Measurements from ENCODE around the gene ARHGAP19.
"Not testable (repeated sequence)": the region's sequence is repeated elsewhere in the genome, so short reads cannot be mapped to it uniquely, and the experiment has no call there.

ARHGAP19 gene

DNA sequence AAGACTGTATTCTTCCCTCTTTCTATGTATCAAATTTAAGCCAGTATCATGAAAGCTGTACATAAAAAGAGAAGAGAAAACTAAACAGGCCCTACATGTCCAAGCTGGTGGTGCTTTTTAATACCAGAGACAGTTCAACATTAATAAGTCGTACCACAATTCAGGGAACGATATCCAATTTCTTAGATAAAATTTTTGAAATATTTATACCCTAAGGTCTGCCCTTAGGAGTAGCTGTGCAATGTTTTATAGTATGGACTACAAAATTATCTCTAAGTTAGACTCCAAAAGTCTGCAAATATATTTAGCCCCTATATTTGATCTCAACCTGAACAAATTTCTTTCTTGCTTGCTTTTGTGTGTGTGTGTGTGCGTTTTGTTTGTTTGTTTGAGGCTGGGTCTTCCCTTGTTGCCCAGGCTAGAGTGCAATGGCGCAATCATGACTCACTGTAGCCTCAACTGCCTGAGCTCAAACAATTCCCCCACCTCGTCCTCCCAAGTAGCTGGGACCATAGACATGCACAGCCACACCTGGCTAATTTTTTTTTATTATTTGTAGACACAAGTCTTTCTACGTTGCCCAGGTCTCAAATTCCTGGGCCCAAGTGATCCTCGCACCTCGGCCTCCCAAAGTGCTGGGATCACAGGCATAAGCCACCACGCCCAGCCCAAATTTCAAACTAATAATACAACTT, 13.2 kb downstream of the ARHGAP19 start:
- DNase-seq = no peak

DNA sequence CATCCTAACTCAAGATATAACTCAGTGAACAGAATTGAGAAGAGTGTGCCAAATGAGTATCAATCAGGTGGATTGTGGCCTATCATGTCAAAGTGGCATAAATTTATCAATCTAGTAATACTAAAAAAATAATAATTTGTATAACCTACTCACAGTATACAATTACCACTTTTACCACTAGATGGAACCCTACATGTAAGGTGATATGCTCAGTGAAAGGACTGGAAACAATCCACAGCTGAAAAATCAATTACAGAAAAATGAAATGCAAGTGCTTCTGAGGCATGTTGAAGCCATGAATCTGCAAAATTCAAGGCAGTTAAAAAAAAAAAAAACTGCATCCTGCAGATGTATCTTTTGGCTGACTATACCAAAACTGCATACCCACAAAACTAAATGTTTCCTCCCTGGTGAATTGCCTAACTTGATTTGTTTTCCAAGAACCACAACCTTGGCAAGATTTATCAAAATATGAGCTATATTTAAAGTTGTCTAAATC, 13.9 kb downstream of the ARHGAP19 start:
- DNase-seq = peak; percentile 8

- no peak for DNase-seq
Measured at GRCh38 chr10:97277551-97277950, 14.9 kb downstream of the ARHGAP19 start.

- DNase-seq = no peak
Measured at GRCh38 chr10:97274828-97275227, 17.6 kb downstream of the ARHGAP19 start.

DNA sequence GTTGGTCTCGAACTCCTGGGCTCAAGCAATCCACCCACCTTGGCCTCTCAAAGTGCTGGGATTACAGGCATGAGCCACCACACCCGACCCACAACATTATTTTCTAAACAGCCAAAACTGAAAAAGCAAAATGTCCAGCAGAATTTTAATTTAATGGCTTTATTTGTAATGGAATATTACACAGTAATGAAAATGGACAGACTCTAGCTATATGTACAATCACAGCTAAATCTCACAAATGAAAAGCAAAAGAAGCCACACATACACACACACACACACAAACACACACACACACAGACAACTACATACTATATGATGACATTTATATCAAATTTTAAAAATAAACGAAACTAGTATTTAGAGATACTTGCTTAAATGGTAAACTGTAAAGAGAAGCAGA, 18.7 kb downstream of the ARHGAP19 start:
- DNase-seq = no peak

- DNase-seq = no peak
Measured at GRCh38 chr10:97270523-97271154, 21.8 kb downstream of the ARHGAP19 start.

DNA sequence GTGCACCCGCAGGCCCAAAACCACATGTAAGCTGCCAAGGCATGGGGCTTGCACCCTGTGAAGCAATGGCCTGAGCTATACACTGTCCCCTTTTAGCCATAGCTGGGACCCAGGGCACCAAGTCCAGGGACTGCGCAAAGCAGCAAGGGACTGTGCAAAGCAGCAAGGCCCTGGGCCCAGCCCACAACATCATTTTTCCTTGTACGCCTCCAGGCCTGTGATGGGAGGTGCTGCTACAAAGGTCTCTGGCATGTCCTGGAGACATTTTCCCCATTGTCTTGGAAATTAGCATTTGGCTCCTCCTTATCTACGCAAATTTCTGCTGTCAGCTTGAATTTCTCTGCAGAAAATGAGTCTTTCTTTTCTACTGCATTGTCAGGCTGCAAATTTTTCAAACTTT, 24.8 kb downstream of the ARHGAP19 start:
- no peak for DNase-seq

- DNase-seq = not testable (repeated sequence)
Measured at GRCh38 chr10:97265095-97265494, 27.3 kb downstream of the ARHGAP19 start.

GRCh38 chr10:97263971-97264370, 28.5 kb downstream of the ARHGAP19 start:
- no peak for DNase-seq

GRCh38 chr10:97261656-97262055, 30.8 kb downstream of the ARHGAP19 start:
- no peak for DNase-seq

- no peak for DNase-seq
Measured at GRCh38 chr10:97261183-97261582, 31.3 kb downstream of the ARHGAP19 start.

DNA sequence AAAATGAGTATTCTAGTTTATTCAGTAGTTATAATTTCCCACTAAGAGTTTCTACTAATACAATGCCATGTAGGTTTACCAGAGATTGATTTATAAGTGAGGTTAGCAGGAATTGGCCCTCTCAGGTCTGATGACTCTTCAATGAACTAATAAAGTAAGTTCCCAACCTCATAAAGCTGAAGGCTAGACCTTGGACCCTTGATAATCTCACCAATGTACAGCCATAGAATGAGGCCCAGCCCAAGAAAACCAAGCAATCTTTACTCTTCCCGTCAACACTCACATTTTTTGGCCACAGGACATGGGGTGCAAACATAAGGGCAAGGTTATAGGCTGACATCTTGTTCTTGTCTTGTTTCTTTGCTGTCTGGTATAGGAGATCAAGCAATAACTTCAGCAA, 33.3 kb downstream of the ARHGAP19 start:
- no peak for DNase-seq

- DNase-seq = no peak
Measured at GRCh38 chr10:97256356-97256755, 36.1 kb downstream of the ARHGAP19 start.

DNA sequence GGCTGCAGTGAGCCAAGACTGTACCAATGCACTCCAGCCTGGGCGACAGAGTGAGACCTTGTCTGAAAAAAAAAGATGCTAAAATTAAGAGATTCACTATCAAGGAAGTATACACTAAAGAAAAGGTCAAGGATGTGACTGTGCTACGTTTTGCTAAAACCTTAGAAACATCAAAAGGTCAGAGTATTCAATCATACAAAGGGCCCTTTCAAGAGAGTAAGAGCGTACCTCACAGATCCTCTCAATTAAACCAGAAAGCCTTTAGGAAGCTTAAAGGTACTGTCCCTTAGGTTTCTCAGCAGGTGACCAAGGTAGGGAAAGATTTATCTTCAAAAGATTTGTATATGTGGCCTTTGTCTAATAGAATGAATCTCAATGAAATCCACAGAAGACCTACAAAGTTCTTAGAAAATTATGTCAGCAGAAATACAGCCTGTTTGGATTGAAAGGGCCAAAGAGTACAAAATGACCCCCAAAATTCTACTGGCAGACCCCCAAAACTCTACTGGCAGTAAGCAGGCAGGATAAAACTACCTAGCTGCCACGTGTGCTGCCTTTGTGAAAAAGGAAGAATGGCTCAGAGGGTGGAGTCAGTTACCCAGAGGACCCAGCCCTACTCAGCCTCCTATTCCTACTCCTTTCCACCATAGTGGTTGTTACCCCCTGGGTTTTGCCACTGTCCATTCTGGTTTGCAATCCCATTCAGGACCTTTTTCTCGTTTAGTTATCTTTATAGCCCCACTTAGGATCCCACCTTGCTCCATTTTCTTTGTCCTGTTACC, 36.7 kb downstream of the ARHGAP19 start:
- no peak for DNase-seq

DNA sequence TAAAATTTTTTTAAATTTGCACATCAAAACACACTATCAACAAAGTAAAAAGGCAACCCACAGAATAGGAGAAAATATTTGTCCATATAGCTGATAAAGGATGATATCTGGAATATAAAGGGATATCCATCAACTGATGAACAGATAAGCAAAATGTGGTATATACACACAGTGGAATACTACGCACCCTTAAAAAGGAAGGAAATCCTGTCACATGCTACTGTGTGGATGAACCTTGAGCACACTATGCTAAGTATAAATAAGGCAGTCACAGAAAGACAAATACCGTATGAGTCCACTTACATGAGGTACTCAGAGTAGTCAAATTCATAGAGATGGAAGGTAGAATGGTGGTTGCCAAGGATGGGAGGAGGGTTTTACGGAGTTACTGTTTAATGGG, 37.7 kb downstream of the ARHGAP19 start:
- no peak for DNase-seq

- DNase-seq = no peak
Measured at GRCh38 chr10:97250952-97251351, 41.5 kb downstream of the ARHGAP19 start.

GRCh38 chr10:97243836-97244235, 48.6 kb downstream of the ARHGAP19 start:
- DNase-seq = no peak

DNA sequence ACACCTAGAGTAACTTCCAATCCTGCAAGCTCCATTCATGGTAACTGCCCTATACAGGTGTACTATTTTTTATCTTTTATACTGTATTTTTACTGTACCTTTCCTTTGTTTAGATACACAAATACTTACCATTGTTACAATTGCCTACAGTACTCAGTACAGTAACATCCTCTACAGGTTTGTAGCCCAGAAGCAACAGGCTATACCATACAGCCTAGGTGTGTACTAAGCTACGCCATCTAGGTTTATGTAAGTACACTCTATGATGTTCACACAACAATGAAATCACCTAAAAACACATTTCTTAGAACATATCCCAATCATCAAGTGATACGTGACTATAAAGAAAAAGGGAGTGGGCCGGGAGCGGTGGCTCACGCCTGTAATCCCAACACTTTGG, 53.6 kb downstream of the ARHGAP19 start:
- DNase-seq = no peak

DNA sequence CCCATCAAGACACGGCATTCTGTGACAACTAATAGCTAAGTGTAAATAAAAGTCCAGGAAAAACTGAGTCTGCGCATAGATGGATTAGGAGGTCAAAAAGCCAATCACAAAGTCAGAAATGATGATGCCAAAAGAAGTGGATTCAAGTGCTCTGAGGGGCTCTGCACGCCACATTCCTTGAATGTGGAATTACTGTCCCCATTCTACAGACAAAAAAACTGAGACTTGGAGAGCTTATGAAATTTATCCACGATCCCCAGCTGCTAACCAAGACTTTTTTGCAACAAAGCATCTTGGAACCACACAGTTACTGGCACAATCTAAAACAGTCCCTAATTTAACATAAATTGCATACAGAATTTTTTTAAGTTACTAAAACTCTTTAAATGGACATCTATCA, 57.1 kb downstream of the ARHGAP19 start:
- no peak for DNase-seq

- no peak for DNase-seq
Measured at GRCh38 chr10:97234400-97234799, 58.0 kb downstream of the ARHGAP19 start.

GRCh38 chr10:97230146-97230545, 62.3 kb downstream of the ARHGAP19 start:
- no peak for DNase-seq

- DNase-seq = no peak
Measured at GRCh38 chr10:97229322-97230015, 63.0 kb downstream of the ARHGAP19 start.

GRCh38 chr10:97228775-97229157, 63.7 kb downstream of the ARHGAP19 start:
- DNase-seq = no peak

All from DMS79 (cell line).